HCT116 (cell line): ENCODE measurements around the gene NCCRP1. TPM values are rescaled to one million over a fixed set of nuclear protein-coding genes. Genes with fewer than 3 reads are reported as not detected.

Experiments
- ATAC-seq: fragments of 200-7000 bp; cut with Tn5 transposase; 2 replicates; pipeline ENCODE4 v1.9.1; 2020; ENCODE audit warnings: mild to moderate bottlenecking, moderate library complexity
- BruUV-seq: library from RNA; stranded (reverse); fragments of 400-500 nt; replicated peaks from 2 replicates; lab custom pipeline; 2021; lab: Mats Ljungman, UMichigan
- CTCF ChIA-PET: fragments of 300-600 bp; sonication (Branson Sonifier 250); formaldehyde crosslinking; loops from one replicate; lab custom pipeline; 2021; ENCODE audit warnings: antibody characterized with exemption; lab: Charles Lee
- POLR2A ChIA-PET: fragments of 300-600, 350-600 bp; sonication (Branson Sonifier 250); formaldehyde crosslinking; loops from one replicate; lab custom pipeline; 2021; ENCODE audit warnings: antibody characterized with exemption; lab: Charles Lee
- RAD21 ChIA-PET, 2 experiments: fragments of 300-600 bp; sonication (Branson Sonifier 250); formaldehyde crosslinking; loops; one replicate each; lab custom pipeline; 2023; ENCODE audit warnings: low total read pairs in 2 of 2; ENCODE audit not compliant: uncharacterized antibody in 2 of 2, unreplicated experiment in 2 of 2, low non-redundant PET in 1 of 2; lab: Charles Lee
- DNase-seq: peaks from one replicate; pipeline ENCODE4 v3.0.0-alpha.2; 2010; ENCODE audit warnings: low read depth, low spot score
- H2AFZ ChIP-seq: fragments of 200-600 bp; shearing (Covaris generic), sonication (generic); 2 replicates; pipeline ENCODE4 v1.6.1; 2017; ENCODE audit warnings: low read depth, mixed run types, mixed read lengths, antibody characterized with exemption, low read length; ENCODE audit not compliant: poor library complexity, severe bottlenecking
- H3K27ac ChIP-seq: 2 replicates; pipeline ENCODE4 v1.5.1; 2012; ENCODE audit warnings: low read depth, low read length
- H3K27me3 ChIP-seq: fragments of 200-600 bp; sonication (generic); 2 replicates; pipeline ENCODE4 v1.6.1; 2016; ENCODE audit warnings: mixed run types, low read length, mixed read lengths; ENCODE audit not compliant: insufficient read depth
- H3K36me3 ChIP-seq, 2 experiments: fragments of 200-500 bp in 1 of 2; fragments of 200-600 bp in 1 of 2; sonication (Bioruptor generic) in 1 of 2; sonication (generic) in 1 of 2; 2 replicates each; pipeline versions ENCODE4 v1.5.1 to v1.6.1; 2014 to 2016; ENCODE audit warnings: low read length in 2 of 2, inconsistent platforms in 1 of 2, mixed read lengths in 1 of 2, mixed run types in 1 of 2; ENCODE audit not compliant: insufficient read depth in 2 of 2, control insufficient read depth in 1 of 2
- H3K4me1 ChIP-seq, 2 experiments: fragments of 200-600 bp in 1 of 2; sonication (generic) in 1 of 2; 2 replicates each; pipeline versions ENCODE4 v1.5.1 to v1.6.1; 2012 to 2017; ENCODE audit warnings: low read length in 2 of 2, inconsistent platforms in 1 of 2, mild to moderate bottlenecking in 1 of 2, mixed read lengths in 1 of 2, mixed run types in 1 of 2, moderate library complexity in 1 of 2; ENCODE audit not compliant: insufficient read depth in 2 of 2, control insufficient read depth in 1 of 2
- H3K4me2 ChIP-seq: fragments of 200-600 bp; sonication (generic); 2 replicates; pipeline ENCODE4 v1.6.1; 2017; ENCODE audit warnings: mixed run types, low read length, mixed read lengths
- H3K4me3 ChIP-seq, 2 experiments: fragments of 200-600 bp in 1 of 2; sonication (generic) in 1 of 2; replicated peaks in 1 of 2; 2 replicates each; pipeline ENCODE4 v1.5.1; 2011 to 2016; ENCODE audit warnings: low read length in 2 of 2, control low read depth in 1 of 2, low read depth in 1 of 2, mild to moderate bottlenecking in 1 of 2, mixed read lengths in 1 of 2, mixed run types in 1 of 2
- H3K79me2 ChIP-seq: fragments of 200-600 bp; sonication (generic); 2 replicates; pipeline ENCODE4 v1.6.1; 2017; ENCODE audit warnings: mild to moderate bottlenecking, mixed run types, low read length, moderate library complexity, mixed read lengths; ENCODE audit not compliant: insufficient read depth
- H3K9ac ChIP-seq: fragments of 200-600 bp; sonication (generic); 2 replicates; pipeline ENCODE4 v1.6.1; 2016; ENCODE audit warnings: low read length, mixed read lengths
- H3K9me2 ChIP-seq: fragments of 200-600 bp; sonication (generic), shearing (Covaris generic); 2 replicates; pipeline ENCODE4 v1.6.1; 2017; ENCODE audit warnings: mixed run types, mild to moderate bottlenecking, moderate library complexity; ENCODE audit not compliant: insufficient read depth
- H3K9me3 ChIP-seq, 2 experiments: fragments of 200-500 bp in 1 of 2; fragments of 200-600 bp in 1 of 2; sonication (Bioruptor generic) in 1 of 2; sonication (generic) in 1 of 2; 2 replicates each; pipeline ENCODE4 v1.6.1; 2014 to 2017; ENCODE audit warnings: low read length in 2 of 2, mixed read lengths in 2 of 2, inconsistent platforms in 1 of 2, low read depth in 1 of 2, mild to moderate bottlenecking in 1 of 2, mixed run types in 1 of 2, moderate library complexity in 1 of 2; ENCODE audit not compliant: control insufficient read depth in 1 of 2, insufficient read depth in 1 of 2
- H4K20me1 ChIP-seq: fragments of 200-600 bp; sonication (generic), shearing (Covaris generic); 2 replicates; pipeline ENCODE4 v1.6.1; 2017; ENCODE audit warnings: mixed run types, mild to moderate bottlenecking, moderate library complexity; ENCODE audit not compliant: insufficient read depth
- ATF3 ChIP-seq: IDR thresholded peaks from 2 replicates; pipeline ENCODE4 v1.6.1; 2012
- CBX3 ChIP-seq: IDR thresholded peaks from 2 replicates; pipeline ENCODE4 v1.6.1; 2012; ENCODE audit warnings: low read depth
- CEBPB ChIP-seq: IDR thresholded peaks from 2 replicates; pipeline ENCODE4 v1.6.1; 2012; ENCODE audit warnings: low read depth
- EZH2phosphoT487 ChIP-seq: fragments of 200-600 bp; IDR thresholded peaks from 2 replicates; pipeline ENCODE4 v1.6.1; 2018; ENCODE audit warnings: antibody characterized with exemption, borderline replicate concordance
- JUND ChIP-seq: IDR thresholded peaks from 2 replicates; pipeline ENCODE4 v1.6.1; 2012
- POLR2A ChIP-seq: IDR thresholded peaks from 2 replicates; pipeline ENCODE4 v1.7.0; 2011; ENCODE audit warnings: borderline replicate concordance; ENCODE audit not compliant: insufficient read depth, insufficient read length; ENCODE audit errors: extremely low read depth
- POLR2AphosphoS5 ChIP-seq: IDR thresholded peaks from 2 replicates; pipeline ENCODE4 v1.6.1; 2011; ENCODE audit warnings: mild to moderate bottlenecking, low read depth, low read length, moderate library complexity
- SIN3A ChIP-seq: IDR thresholded peaks from 2 replicates; pipeline ENCODE4 v1.6.1; 2012; ENCODE audit warnings: low read depth
- SP1 ChIP-seq: IDR thresholded peaks from 2 replicates; pipeline ENCODE4 v1.6.1; 2012; ENCODE audit warnings: low read depth
- SRF ChIP-seq: IDR thresholded peaks from 2 replicates; pipeline ENCODE4 v1.6.1; 2012; ENCODE audit warnings: low read depth
- TCF7L2 ChIP-seq: IDR thresholded peaks from 2 replicates; pipeline ENCODE4 v1.7.0; 2011; ENCODE audit warnings: borderline replicate concordance, inconsistent platforms; ENCODE audit not compliant: insufficient read depth, insufficient read length; ENCODE audit errors: extremely low read depth
- ZNF274 ChIP-seq: fragments of 200-500 bp; sonication (Bioruptor generic); IDR thresholded peaks from 2 replicates; pipeline ENCODE4 v1.6.1; 2014; ENCODE audit warnings: mild to moderate bottlenecking, low read depth, low read length, inconsistent platforms
- intact Hi-C: fragments of 100-400 bp; cut with micrococcal nuclease; formaldehyde crosslinking; loops from 2 replicates; pipeline ENCODE4 v1.10.0; 2022
- total RNA-seq: library from RNA; stranded (reverse); gene quantifications from one replicate; pipeline ENCODE4 v1.2.1, GENCODE V29; 2021; ENCODE audit not compliant: unreplicated experiment
- TF ChIP-seq, protein P1 (sequence below): IDR thresholded peaks from 2 replicates; pipeline ENCODE4 v1.6.1; 2011; ENCODE audit warnings: mild to moderate bottlenecking, low read length, moderate library complexity; ENCODE audit not compliant: insufficient replicate concordance; ENCODE audit errors: extremely low read depth

NCCRP1 gene
- total RNA-seq, 1 experiment from 2014 or later = 0.12 TPM

- TF ChIP-seq, protein P1, sequence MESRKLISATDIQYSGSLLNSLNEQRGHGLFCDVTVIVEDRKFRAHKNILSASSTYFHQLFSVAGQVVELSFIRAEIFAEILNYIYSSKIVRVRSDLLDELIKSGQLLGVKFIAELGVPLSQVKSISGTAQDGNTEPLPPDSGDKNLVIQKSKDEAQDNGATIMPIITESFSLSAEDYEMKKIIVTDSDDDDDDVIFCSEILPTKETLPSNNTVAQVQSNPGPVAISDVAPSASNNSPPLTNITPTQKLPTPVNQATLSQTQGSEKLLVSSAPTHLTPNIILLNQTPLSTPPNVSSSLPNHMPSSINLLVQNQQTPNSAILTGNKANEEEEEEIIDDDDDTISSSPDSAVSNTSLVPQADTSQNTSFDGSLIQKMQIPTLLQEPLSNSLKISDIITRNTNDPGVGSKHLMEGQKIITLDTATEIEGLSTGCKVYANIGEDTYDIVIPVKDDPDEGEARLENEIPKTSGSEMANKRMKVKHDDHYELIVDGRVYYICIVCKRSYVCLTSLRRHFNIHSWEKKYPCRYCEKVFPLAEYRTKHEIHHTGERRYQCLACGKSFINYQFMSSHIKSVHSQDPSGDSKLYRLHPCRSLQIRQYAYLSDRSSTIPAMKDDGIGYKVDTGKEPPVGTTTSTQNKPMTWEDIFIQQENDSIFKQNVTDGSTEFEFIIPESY = no peak
- TF ChIP-seq SP1 = no peak
- no peak for TF ChIP-seq JUND
- no peak for TF ChIP-seq ATF3
- no peak for TF ChIP-seq EZH2phosphoT487
- TF ChIP-seq CBX3 = no peak
- TF ChIP-seq ZNF274 = no peak
- no peak for TF ChIP-seq CEBPB
- no peak for TF ChIP-seq POLR2AphosphoS5
- no peak for TF ChIP-seq TCF7L2
- no peak for TF ChIP-seq SRF
- no peak for TF ChIP-seq POLR2A
- no peak for TF ChIP-seq SIN3A
- Histone ChIP-seq H3K9ac (no peak overlapping the region), H3K79me2 (no peaks in the 10 kb centered on the region), H3K4me2 (no peak overlapping the region), H3K9me3 (no peaks in the 10 kb centered on the region), H3K27me3 (no peaks in the 10 kb centered on the region), H2AFZ (no peak overlapping the region), H3K4me3 (no peak overlapping the region), H3K9me2 (no peaks in the 10 kb centered on the region), H3K27ac (no peak overlapping the region), H3K36me3 (no peaks in the 10 kb centered on the region), H4K20me1 (no peaks in the 10 kb centered on the region), H3K4me1 (peaks cover 7 to 8% of the 10 kb centered on the region in 2 experiments; a peak in 3 of 4 replicates)
- DNase-seq (no peak), ATAC-seq (no peak)
- ChIA-PET POLR2A (no interaction called here), RAD21 (interaction anchor here in 1 of 2 experiments (0.7 kb wide), 1 partner anchor 771 kb away, joined by 4 read pairs; no protein-coding TSS in a partner anchor), CTCF (interaction anchor here (2.1 kb wide), 1 partner anchor 83 kb away, joined by 4 read pairs; no protein-coding TSS in a partner anchor)
- BruUV-seq = no TSS peak
- intact Hi-C loops = no loop called here
These were observed 8.6 kb downstream of the NCCRP1 start for GRCh38 chr19:39205449-39205764.
